CD1c-positive myeloid dendritic cell (primary cell): ENCODE measurements around the gene BNIP5.

Experiments used
- DNase-seq: peaks from one replicate; pipeline ENCODE4 v3.0.0-alpha.2; 2016; ENCODE audit errors: extremely low spot score

BNIP5 gene, protein sequence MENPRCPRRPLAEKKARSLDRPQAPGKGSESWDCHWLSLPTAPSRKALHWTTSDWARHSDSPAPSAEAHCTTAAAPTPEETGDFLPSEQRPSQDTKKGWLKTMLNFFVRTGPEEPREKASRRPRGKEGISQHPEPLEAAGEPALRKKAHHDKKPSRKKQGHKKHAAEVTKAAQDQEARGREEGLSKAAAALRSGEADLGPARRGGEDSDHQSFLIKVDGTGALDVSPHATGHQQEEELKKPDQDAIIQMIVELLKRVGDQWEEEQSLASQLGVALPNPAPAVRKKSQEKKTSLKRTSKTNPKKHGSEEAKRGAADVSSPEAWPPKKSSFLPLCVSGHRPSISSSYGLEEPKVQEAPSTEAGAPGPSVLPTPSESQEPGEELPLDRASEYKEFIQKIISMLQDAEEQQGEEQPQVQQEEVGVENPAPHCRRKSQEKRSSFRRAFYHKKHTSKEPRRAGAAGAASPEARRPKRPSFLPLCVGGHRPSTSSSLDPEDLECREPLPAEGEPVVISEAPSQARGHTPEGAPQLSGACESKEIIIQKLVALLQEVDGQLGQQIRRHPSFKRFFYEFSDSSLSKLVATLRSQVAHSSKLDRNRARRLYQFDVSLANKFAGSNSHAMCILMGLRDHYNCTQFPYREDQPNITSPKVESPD

DNA sequence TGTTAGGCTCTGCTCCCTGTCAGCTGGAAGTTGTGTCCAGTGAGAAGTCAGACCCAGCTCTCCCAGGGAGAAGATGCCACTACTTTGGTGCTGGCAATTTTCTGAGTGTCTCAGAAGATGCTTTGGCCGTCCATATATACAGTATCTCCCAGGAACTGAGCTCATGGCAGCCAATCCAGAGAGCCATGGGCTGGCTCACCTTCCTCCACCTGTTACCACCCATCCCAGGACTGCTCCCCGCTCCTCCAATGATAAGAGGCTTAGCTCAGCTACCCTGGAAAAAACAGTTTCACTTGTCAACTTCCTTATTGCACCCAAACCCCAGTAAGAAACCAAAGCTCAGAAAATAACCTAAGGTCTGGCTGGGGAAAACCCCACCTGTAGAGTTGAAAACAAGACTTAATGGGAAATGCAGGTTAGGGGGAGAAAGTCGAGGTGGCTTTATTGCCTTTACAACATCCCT is at the start of gene BNIP5:
TSS of gene BNIP5 (minus strand) at position 110 of the 463 bp plus-strand sequence. CDS start 6,198 bp downstream, outside the sequence.
- no peak for DNase-seq

DNA sequence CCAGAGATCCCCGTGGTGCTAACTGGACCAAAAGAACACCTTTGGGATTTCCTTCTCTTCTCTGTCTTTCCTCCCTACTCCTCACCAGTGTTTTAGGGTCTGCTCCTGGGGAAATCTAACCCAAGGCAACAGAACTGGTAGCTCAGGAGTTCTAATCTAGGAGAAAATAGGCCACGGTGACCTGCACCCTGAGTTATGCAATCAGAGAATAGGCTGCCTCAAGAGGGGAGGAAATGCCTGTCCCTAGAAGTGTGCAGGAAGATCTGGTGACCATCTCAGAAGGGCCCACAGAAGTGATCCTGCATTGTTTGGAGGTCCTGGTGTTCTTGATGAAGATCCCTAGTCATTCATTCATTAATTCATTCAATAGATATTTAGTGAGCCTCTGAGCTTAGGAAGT is 47.4 kb upstream of the BNIP5 start:
- DNase-seq: no peak

DNA sequence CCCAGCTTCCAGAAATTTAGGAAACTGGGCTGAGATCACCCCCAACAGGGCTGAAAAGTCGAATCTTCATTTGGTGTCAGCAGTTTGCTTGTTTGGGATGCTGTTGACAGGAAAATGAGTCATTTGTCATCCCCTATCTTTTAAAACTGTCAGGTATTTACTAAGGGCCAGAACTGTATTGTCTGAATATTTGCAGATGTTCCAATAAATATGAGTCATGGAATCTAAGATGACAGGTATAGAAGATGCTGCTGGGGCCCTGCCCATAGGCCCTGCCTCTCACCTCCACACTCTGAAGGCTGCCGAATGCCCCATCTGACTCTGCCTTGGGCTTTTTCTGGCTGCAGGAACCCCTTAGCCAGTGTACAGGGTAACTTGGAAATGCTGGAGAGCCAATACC is 46.9 kb upstream of the BNIP5 start:
- DNase-seq: no peak

DNA sequence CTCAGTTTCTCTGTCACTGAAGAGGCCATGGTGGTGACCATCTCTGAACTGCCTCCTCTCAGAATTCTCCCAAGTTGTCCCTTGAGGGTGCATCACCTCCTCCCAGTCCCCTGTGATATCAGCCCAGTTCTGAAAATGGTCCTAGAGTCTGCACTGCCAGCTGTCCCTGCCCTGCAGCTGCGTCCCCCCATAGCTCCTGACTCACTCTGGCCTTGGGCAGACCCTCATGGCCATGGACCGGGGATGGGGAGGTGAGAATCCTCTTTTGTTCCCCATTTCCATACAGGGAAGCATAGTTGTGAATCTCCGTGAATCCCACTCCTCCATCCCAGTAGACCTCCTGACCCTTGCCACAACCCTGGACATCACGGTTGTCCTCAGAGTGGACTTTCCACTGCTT is 46.3 kb upstream of the BNIP5 start:
- DNase-seq: no peak

DNA sequence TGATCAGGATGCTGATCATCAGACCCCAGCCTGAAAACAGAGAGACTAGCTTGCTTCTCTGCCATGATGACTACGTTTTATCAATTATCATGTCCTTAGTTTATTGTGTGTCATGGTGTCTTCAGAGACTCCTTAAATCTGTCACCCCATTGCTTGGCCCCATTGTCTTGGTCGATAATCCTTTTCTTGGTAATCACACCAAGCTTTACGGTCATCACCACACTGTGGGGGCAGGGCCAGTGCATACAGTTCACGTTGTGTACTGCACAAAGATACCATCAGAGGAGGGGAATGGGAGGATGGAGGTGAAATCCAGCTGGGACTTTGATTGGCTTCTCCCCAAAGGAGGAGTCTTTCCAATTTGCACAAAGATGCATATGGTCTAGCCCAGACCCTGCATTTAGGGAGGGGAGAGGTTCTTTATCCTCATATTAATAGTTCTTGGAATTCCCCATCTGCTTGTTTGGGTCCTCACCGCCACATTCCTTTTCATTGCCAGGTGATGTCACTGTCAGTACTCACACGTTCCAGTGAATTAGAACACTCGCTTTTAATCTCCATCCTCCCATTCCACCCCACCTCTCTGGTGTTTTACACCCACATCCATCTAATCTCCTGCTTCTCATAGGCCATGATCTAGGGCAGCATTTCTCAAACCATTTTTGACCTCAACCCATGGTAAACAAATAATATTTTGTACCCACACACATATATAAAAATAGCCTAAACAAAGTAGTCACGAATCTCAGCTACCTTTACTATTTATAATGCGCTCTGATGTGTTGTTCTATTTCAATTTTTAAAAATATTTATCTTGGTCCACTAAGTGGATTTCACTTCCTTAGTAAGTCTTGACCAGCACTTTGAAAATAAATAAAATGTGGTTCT is 45.1 kb upstream of the BNIP5 start:
- DNase-seq: no peak

DNA sequence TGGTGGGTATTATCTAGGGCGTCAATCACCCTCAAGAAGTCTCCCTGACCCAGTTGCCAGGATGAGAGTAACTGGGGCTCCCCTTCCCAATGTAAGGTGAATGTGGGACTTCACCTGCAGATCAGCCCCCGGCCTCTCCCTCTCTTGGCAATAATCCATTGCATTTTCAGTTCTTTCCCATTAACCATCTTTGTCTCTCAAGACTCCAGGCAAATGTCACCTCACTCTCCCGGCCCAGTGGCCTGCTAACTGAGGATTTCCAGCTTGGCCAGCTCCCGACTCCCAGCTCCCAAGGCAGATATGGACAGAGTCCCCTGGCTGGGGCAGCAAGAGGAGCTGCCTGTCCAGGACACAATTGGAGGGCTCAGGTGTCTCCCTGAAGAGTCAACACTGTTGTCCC is 43.5 kb upstream of the BNIP5 start:
- DNase-seq: no peak

DNA sequence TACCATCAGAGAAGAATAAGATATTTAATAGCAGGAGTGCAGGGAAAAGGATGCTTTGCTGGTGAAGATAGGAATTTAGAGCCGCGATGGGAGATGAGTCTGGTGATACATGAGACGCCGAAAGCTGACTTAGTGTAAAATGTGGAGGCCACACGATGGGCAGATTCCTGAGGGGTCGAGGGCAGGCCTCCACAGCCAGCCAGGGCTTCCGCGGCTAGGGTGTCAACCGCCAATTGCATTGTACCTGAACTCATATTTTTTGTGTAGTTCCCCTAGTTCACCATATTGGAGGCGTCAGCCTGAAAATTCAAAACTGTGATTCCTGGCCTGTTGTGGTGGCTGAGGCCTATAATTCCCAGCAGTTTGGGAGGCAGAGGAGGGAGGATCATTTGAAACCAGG is 42.2 kb upstream of the BNIP5 start:
- DNase-seq: no peak

DNA sequence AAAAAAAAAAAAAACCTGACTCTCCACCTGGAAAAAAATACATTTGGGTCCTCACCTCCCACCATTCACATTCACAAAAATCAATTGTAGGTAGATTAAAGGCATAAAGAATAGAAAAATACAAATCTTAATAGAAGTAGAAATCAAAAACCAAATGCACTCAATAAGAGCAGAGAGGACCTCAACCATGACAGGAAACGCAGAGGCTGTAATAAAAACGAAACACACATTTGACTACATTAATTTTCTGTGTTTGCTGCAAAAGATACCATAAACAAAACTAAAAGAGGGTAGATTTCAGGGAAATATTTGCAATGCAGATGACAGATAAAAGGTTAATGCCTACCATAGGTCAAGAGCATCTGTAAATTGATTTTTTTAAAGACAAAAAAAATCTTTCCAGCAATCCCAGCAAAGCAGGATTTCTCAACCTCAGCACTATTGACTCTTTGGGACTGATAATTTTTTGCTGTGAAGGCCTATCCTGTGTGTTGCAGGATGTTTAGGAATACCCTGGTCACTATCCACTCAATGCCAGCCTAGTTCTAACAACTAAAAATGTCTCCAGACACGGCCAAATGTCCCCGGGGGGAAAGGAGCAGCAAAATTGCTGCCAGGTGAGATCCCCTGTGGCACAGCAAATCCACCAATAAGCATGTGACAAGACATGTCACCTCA is 41.7 kb upstream of the BNIP5 start:
- DNase-seq: no peak

DNA sequence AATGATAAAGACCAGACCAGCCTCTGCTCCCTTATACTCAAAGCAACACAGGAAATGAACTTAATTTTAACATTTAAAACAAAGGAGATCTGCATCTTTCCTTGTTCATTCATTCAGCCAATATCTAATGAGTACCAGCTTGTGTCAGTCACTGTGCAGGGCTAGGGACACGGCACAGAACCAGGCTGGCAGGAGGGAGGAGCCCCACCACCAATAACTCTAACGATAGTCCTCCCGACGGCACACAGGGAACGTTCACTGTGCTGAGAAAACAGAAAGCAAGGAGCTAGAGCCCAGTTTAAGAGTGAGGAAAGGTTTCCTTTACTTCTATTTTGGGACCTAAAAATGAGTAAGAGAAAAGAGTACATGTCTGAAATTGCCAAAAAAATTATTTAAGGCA is 40.9 kb upstream of the BNIP5 start:
- DNase-seq: no peak

DNA sequence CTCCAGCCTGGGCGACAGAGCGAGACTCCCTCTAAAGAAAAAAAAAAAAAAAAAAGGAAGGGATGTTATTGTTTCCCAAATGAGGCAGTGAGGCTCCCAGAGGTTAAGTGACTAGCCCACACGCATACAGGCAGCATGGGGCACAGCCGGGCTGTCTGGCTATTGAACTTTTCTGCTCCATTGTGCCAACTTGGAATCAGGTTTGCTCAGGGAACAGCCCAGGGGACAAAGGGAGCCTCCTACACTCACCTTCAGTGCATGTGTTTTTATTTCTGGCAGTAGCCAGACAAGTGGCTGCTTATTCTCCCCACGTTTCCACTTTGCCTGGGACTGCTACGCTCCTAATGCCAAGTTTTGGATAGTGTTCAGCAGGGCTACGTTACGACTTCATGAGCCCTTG is 40.1 kb upstream of the BNIP5 start:
- DNase-seq: no peak

DNA sequence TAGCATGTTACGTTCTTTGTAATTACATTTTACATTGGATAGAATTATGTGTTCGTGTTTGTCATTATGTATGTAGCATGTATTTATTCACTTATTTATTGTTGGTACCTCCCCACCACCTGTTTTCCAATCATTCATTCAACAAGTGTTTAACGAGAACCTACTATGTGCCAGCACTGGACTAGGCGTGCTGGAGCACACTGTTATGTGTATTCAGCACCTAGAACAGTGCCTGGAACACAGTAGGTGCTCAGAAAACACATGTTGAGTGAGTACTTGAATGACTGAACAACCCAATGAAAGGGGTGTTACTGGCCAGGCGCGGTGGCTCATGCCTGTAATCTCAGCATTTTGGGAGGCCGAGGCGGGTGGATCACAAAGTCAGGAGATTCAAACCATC is 39.5 kb upstream of the BNIP5 start:
- no peak for DNase-seq

DNA sequence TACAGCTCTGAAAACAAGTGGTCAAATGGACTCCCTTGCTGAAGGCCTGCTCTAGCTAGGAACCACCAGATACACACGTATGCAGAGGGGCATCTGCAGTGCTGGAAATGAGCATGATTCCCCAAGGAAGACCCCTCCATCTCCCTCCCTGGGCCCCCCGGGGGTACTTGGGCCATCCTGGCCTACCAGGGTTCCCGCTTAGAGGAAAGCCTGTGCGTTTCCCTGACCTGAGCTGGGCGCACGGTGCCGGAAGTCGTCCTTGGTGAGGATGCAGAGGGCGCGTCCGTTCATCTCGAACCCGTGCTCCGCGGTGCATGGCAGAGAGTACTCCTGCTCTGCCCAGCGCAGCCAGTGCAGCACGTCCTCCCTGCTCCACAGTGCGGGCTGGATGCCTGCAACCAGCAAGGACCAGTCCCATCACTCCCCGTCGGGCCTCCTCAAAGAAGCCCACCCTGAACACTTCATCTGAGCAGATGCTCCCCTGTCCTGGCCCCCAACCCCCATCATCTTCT is 39.0 kb upstream of the BNIP5 start:
- DNase-seq: no peak

DNA sequence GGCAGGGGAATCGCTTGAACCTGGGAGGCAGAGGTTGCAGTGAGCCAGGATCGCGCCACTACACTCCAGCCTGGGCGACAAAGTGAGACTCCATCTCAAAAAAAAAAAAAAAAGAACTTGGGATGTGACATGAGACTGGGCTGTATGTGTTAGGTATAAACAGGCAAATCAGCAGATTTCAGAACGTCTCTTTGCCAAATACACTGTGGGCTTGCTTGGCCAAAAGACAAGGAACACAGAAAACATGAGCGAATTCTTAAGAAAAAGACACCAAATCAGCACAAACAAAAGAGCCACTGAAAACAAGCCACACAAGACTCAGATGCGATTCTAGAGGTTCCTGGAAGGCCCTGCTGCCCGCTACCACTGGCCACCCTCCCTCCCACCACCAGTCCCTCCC is 38.3 kb upstream of the BNIP5 start:
- DNase-seq: no peak

DNA sequence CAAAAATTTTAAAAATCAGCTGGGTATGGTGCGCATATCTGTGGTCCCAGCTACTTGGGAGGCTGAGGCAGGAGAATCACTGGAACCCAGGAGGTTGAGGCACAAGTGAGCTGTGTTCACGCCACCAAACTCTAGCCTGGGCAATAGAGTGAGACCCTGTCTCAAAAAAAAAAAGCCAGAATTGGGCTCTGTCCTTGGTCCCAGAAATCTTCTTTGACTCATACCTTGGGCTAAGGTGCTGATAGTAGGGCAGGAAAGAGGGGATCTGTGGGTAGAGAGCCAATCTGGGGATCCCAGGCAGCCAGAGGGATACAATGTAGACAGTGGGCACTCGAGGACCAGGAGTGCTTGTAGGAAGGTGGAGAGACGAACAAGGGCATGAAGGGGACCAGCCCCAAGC is 37.5 kb upstream of the BNIP5 start:
- no peak for DNase-seq

DNA sequence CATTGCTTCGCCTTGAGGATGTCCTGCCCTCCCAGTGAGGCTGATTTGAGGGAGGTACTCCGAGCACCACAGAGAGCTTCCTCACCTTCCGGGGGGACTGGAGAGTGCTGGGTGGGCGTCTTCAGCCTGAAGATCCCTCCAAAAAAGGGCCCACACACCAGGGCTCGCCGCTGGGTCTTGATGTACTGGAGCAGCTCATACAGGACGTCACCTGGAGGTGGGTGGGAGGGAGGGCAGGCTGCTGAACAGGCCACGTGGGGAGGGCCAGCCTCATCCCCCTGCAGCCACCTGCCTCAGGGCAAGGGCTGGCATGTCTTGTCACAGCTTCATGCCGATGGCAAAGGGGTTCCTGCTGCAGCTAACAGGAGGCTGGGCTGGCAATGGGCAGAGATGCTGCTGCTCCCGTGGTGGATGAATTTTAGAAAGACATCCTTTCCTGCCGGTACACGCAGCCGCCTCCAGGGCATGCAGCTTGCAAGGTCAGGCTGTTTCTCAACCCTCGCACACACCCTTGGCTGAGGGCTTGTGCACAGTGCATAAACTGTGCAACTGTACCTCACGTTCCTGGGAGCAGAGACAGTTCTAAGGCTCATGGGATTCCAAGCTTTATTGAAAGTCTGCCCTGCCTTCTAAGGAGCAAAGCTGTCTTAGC is 36.8 kb upstream of the BNIP5 start:
- DNase-seq: no peak

DNA sequence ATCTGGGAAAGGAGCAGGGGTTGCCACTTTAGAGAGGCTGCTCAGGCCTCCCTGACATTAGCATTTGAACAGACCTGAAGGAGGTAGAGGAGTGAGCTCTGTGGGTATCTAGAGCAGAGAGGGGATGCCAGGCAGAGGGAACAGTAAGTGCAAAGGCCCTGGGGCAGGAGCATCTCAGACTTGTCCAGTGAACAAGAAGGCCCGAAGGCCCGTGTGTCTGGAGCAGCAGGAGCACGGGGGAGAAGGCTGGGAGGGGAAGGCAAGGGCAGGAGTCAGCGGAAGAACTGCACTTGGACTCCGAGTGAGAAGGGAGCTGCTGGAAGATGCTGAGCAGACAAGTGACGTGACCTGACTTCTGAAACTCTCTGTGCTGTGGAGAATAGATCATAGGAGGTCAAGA is 35.4 kb upstream of the BNIP5 start:
- DNase-seq: no peak

DNA sequence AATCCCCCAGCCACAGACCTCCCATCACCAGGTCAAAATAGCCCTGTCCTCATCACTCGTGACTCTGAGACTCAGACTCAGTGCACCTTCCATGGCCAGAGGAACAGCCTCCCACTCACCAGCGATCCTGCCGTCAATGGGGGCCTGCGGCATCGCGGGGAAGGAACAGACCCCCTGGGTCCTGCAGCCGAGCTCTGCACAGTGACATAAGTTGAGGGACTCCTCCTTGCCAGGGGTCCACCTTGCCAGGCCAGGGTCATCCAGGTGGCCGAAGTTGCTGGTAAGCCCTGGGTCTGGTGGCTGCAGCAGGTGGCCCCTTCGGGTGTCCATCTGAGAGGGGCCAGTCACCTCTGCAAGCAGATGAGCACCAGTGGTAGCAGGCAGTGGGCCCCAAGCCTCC is 34.5 kb upstream of the BNIP5 start:
- DNase-seq: no peak

DNA sequence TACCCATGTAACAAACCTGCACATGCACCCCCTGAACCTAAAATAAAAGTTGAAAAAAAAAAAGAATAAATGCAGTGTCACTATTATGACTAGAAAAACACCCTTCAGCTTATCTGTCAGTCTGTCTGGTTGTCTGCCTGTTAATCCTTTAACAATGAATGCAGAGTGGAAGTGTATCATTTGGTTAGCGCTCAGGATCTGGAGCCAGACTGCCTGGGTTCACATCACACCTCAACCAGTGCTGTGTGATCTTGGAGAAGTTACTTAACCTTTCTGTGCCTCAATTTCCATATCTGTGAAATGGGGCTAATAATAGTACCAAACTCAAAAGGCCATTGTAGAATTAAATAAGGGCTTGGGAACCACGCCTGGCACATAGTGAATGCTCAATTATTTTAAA is 34.0 kb upstream of the BNIP5 start:
- no peak for DNase-seq

DNA sequence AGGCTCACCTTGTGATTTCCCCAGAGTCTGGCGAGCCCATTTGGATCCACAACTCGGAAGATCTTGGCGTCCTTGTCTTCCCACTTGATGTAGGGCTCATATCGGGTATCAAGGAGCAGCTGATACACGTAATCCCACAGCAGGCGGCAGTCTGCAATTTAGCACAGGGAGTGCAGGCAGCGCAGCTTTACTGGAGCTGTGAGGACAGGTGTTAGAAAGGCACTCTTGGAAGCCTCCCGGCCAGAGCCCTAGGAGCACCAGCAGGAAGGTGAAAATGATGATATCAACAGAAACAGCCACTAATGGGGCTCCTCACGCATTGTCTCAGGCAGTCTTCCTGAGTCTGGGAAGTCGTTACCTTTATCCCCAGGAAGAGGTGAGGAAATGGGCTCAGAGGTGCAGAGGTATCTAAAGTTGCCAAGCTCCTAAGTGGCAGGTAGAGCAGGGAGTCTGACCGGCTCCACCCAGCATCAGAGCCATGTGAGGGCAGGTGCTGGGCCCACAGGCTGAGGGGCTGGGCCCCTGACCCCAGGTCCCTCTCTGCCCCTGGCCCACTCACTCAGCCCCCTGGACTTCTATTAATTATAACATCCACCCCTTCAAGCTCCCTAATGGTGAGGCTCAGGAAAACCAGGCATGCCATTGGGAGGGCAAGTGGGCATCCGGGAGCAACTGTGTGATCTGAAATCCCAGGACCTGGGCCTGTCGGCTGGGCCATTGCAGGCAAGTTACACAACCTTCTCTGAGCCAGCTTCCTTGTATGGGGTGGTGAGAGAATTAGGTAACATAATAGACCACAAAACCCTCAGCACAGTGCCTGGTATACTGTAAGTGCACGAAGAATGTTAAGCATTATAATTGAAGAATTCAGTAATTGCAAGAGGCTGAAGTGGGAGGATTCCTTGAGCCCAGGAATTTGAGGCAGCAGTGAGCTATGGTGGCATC is 32.5 kb upstream of the BNIP5 start:
- DNase-seq: peak; percentile 60

DNA sequence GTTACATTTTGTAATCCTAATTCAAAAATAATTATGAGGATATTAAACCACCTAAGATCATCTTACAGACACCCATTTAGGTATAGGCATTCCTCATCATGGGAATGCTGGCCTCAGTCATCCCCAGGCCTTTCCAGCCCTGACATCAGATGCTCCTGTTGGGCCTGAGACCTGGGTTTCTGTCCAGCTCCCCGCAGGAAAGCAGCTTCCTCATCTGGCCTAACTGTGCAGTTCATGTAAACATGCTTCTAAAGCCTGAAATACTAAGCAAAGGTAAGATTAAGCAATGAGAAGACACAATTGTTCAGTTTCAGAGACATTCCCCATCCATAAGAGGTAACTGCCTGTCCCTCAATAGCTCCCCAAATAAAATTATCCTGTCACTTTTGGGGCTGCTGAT is 31.7 kb upstream of the BNIP5 start:
- DNase-seq: no peak
